ENCODE results near the gene SBF2.

DNA sequence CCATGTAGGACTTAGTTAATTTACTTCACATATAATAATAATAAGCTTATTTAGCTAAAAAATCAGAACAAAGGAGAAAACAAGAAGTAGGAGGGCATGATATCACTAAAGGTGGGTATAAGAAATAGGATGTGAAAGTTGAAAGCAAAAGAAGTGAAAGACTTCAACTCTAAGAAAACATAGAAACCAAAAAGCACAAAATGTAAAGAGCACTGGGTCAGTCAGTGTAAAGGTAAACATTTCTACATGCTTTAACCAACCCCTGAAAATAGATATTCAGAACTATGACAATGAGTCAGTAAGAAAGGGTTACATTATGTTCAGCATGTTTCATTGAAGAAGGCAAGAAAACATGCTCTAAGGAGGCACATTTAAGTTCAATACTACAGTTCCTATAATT lies 331.3 kb downstream of the SBF2 start:
- TF ChIP-seq, protein P1, sequence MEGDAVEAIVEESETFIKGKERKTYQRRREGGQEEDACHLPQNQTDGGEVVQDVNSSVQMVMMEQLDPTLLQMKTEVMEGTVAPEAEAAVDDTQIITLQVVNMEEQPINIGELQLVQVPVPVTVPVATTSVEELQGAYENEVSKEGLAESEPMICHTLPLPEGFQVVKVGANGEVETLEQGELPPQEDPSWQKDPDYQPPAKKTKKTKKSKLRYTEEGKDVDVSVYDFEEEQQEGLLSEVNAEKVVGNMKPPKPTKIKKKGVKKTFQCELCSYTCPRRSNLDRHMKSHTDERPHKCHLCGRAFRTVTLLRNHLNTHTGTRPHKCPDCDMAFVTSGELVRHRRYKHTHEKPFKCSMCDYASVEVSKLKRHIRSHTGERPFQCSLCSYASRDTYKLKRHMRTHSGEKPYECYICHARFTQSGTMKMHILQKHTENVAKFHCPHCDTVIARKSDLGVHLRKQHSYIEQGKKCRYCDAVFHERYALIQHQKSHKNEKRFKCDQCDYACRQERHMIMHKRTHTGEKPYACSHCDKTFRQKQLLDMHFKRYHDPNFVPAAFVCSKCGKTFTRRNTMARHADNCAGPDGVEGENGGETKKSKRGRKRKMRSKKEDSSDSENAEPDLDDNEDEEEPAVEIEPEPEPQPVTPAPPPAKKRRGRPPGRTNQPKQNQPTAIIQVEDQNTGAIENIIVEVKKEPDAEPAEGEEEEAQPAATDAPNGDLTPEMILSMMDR (IDR thresholded peaks at IDR 0.05 in 4 of 5, conservative IDR thresholded peaks at IDR 0.05 in 1 of 5): no peak
- TF ChIP-seq POLR2A (IDR thresholded peaks at IDR 0.05): no peak

Data from gastrocnemius medialis (tissue), 4 donors.